ENCODE results near the gene FAHD2A. TPM values are rescaled to one million over a fixed set of nuclear protein-coding genes. Genes with fewer than 3 reads are reported as not detected.

The FAHD2A gene
- total and polyA plus RNA-seq, 2 of the 8 experiments (the other 6 are each of a cell fraction or from before 2014, with no cell fraction given): 24.2 to 26.7 TPM

DNA sequence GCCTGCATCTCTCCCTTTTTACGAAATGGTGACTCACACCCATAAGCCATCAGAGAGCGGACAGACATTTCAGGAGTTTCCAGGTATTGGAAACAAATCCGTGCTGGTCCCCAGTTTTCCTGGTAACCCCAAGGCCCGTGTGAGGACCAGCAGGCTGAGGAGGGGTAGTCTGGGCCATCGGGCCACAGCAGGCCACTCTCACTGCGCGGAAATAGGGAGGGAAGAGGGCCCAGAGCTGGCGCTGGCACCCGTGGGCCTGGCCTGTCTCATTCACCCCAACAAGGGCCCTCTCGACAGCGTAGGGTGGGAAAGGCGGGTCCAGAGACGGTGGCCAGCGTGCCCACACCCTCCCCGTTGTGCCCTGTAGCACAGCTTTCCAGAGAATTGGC lies 13.7 kb upstream of the FAHD2A start (continued):
- TF ChIP-seq, protein P1, sequence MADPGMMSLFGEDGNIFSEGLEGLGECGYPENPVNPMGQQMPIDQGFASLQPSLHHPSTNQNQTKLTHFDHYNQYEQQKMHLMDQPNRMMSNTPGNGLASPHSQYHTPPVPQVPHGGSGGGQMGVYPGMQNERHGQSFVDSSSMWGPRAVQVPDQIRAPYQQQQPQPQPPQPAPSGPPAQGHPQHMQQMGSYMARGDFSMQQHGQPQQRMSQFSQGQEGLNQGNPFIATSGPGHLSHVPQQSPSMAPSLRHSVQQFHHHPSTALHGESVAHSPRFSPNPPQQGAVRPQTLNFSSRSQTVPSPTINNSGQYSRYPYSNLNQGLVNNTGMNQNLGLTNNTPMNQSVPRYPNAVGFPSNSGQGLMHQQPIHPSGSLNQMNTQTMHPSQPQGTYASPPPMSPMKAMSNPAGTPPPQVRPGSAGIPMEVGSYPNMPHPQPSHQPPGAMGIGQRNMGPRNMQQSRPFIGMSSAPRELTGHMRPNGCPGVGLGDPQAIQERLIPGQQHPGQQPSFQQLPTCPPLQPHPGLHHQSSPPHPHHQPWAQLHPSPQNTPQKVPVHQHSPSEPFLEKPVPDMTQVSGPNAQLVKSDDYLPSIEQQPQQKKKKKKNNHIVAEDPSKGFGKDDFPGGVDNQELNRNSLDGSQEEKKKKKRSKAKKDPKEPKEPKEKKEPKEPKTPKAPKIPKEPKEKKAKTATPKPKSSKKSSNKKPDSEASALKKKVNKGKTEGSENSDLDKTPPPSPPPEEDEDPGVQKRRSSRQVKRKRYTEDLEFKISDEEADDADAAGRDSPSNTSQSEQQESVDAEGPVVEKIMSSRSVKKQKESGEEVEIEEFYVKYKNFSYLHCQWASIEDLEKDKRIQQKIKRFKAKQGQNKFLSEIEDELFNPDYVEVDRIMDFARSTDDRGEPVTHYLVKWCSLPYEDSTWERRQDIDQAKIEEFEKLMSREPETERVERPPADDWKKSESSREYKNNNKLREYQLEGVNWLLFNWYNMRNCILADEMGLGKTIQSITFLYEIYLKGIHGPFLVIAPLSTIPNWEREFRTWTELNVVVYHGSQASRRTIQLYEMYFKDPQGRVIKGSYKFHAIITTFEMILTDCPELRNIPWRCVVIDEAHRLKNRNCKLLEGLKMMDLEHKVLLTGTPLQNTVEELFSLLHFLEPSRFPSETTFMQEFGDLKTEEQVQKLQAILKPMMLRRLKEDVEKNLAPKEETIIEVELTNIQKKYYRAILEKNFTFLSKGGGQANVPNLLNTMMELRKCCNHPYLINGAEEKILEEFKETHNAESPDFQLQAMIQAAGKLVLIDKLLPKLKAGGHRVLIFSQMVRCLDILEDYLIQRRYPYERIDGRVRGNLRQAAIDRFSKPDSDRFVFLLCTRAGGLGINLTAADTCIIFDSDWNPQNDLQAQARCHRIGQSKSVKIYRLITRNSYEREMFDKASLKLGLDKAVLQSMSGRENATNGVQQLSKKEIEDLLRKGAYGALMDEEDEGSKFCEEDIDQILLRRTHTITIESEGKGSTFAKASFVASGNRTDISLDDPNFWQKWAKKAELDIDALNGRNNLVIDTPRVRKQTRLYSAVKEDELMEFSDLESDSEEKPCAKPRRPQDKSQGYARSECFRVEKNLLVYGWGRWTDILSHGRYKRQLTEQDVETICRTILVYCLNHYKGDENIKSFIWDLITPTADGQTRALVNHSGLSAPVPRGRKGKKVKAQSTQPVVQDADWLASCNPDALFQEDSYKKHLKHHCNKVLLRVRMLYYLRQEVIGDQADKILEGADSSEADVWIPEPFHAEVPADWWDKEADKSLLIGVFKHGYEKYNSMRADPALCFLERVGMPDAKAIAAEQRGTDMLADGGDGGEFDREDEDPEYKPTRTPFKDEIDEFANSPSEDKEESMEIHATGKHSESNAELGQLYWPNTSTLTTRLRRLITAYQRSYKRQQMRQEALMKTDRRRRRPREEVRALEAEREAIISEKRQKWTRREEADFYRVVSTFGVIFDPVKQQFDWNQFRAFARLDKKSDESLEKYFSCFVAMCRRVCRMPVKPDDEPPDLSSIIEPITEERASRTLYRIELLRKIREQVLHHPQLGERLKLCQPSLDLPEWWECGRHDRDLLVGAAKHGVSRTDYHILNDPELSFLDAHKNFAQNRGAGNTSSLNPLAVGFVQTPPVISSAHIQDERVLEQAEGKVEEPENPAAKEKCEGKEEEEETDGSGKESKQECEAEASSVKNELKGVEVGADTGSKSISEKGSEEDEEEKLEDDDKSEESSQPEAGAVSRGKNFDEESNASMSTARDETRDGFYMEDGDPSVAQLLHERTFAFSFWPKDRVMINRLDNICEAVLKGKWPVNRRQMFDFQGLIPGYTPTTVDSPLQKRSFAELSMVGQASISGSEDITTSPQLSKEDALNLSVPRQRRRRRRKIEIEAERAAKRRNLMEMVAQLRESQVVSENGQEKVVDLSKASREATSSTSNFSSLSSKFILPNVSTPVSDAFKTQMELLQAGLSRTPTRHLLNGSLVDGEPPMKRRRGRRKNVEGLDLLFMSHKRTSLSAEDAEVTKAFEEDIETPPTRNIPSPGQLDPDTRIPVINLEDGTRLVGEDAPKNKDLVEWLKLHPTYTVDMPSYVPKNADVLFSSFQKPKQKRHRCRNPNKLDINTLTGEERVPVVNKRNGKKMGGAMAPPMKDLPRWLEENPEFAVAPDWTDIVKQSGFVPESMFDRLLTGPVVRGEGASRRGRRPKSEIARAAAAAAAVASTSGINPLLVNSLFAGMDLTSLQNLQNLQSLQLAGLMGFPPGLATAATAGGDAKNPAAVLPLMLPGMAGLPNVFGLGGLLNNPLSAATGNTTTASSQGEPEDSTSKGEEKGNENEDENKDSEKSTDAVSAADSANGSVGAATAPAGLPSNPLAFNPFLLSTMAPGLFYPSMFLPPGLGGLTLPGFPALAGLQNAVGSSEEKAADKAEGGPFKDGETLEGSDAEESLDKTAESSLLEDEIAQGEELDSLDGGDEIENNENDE (IDR thresholded peaks at IDR 0.05; ENCODE audit: insufficient replicate concordance, low read length): no peak
- TF ChIP-seq SIRT6 (IDR thresholded peaks at IDR 0.05; ENCODE audit: low read length) (no peak), RBBP5 (IDR thresholded peaks at IDR 0.05; ENCODE audit: borderline replicate concordance, low read depth, low read length) (no peak), CTBP2 (IDR thresholded peaks at IDR 0.05; ENCODE audit: borderline replicate concordance, insufficient read depth, insufficient read length, low read length) (no peak), SP1 (IDR thresholded peaks at IDR 0.05; ENCODE audit: low read depth, low read length) (no peak), SIN3A (conservative IDR thresholded peaks at IDR 0.05 in 1 of 2, IDR thresholded peaks at IDR 0.05 in 1 of 2; ENCODE audit: low read depth in 1 of 2, low read length in 2 of 2) (no peak), CBX5 (IDR thresholded peaks at IDR 0.05; ENCODE audit: low read depth, low read length) (no peak)
